GM18909 (cell line): Measurements from ENCODE around the gene MIF.

ENCODE experiments used
- ATAC-seq: cut with Tn5 transposase; IDR thresholded peaks from one replicate; pipeline ENCODE4 v1.9.1; 2021; ENCODE audit warnings: mild to moderate bottlenecking; ENCODE audit not compliant: unreplicated experiment, poor library complexity

Gene MIF

GRCh38 chr22:23874871-23875270 is 19.3 kb upstream of the MIF start:
- no peak for ATAC-seq

DNA sequence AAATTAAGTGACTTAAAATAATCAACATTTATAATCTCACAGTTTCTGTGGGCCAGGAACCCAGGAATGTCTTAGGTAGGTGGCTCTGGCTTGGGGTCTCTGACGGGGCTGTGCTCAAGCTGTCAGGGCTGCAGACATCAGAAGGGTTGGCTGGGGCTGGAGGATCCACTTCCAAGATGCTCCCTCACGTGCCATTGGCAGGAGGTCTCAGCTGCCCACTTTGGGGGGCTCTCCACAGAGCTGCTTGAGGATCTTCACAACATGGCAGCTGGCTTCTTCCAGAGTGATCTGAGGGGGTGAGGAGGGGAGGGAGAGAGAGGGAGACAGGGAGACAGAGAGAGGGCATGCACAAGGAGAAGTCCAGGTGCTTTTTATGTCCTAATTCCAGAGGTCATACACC is 18.4 kb upstream of the MIF start:
- ATAC-seq, result no peak

DNA sequence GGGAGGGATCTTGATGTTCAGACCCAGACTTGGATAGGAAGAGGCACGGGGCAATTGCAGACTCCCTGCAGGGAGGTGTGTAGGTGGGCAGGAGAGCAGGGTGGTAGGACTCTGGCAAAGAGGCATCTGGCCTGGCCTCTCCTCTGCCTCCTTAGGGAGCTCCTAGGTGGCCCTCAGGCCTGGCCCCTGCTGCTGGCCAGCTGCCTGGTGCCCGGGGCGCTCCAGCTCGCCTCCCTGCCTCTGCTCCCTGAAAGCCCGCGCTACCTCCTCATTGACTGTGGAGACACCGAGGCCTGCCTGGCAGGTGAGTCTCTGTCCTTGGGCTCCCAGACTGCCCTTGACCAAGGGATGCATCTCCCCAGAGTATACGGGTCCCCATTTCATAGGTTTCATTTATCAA is 16.6 kb upstream of the MIF start:
- ATAC-seq, result no peak

GRCh38 chr22:23878219-23878618 is 16.0 kb upstream of the MIF start:
- ATAC-seq, result no peak

DNA sequence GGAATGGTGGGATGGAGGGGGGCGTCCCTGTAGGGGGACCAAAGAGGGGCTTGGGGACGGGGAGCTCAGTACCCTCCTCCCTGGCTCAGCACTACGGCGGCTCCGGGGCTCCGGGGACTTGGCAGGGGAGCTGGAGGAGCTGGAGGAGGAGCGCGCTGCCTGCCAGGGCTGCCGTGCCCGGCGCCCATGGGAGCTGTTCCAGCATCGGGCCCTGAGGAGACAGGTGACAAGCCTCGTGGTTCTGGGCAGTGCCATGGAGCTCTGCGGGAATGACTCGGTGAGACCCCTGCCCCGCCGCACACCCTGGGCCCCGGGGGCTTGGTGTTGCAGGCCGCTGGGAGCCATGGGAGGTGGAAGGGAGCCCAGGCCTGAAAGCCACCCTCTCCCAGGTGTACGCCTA is 11.8 kb upstream of the MIF start:
- ATAC-seq, result no peak

DNA sequence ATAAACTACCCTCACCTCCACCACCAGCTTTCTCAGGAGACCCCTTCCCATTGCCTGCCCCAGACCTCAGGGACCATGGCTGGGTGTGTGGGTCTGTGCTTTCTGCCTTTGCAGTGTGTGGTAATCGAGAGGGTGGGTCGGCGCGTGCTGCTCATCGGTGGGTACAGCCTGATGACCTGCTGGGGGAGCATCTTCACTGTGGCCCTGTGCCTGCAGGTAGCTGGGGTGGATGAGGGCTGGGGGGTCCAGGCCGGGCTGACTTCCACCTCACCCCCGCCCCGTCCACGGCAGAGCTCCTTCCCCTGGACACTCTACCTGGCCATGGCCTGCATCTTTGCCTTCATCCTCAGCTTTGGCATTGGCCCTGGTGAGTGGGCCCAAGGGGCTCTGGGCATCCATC is 10.5 kb upstream of the MIF start:
- ATAC-seq, result no peak

DNA sequence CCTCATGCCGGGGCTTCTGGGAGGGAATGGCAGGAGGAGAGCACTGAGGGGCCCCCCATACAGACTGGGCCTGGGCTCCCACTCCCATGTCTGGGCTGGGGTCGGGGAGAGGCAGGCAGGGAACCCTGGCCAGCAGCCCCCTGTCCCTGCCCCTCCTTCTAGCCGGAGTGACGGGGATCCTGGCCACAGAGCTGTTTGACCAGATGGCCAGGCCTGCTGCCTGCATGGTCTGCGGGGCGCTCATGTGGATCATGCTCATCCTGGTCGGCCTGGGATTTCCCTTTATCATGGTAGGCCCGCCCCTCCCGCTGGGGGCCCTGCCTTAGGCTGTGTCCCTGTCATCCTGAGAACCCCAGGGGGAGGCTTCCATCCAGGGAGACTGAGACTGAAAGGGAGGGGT is 10.0 kb upstream of the MIF start:
- no peak for ATAC-seq

DNA sequence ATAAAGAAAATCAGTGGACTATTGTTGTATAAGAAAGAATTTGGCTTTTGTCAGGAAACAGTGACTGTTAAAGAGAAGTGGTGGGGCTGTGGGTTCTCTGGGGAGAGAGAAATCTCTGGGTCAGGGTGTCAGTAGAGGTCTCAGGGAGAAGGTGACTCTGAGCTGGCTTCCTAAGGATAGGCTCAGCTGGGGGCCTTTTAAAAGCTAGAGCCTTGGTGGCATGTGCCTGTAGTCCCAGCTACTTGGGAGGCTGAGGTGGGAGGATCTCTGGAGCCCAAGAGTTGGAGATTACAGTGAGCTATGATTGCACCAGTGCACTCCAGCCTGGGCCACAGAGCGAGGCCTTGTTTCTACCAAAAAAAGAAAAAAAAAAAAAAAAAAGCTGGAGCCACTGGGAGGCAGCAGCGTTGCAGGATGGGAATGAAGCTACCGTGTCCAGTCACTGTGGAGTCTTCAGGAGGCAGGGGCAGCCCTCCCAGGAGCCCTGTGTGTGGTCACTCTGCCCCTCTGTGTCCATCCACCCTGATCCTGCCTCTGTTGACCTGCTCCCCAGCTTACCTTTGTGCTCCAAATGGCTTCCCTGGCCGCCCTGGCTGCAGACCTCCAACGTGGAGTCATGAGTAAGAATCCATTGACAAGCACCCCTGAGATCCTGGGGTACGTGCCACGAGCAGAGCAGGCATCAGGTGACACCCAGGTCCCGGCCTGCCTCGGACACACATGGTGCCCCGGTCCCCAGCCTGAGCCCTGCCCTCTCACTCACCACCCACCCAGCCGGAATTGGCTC is 5.4 kb upstream of the MIF start:
- ATAC-seq, result no peak

DNA sequence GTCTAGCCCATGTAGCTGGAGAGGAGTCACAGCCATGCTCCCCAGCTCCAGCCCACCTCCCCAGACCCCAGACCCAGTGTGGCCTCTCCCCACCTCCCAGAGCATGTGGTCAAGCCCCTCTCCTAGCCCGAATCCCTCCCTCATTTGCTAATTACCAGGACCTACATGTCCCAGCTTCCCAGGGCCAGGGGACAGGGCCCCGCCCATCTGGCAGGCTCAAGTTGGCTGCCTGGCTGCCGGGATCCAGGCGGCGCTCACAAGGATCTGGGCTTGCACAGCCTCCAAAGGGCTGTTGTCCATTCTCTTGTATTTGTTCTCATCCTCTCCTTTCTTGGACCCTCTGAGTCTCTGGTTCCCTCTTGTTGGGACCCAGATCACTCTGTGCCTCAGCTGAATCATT is 4.6 kb upstream of the MIF start:
- ATAC-seq, result no peak

GRCh38 chr22:23891726-23892125 is 2.5 kb upstream of the MIF start:
- no peak for ATAC-seq

DNA sequence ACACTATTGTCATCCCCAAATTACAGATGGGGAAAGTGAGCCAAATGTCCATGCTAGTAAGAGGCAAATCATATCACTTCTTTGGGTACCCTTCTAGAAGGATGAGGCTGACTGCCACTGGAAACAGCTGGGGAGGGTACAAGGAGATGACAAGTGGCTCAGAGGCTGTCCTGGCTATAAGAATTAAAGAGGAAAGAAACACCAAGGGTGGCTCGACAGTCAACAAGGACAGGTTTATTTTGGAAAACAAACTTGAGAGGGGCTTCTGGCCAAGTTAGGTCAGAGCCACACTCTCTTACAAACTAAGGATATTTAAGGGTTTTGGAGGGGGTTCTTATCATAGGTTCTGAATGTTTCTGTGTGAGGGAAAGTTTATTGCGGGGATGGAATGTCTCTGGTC is 2.1 kb upstream of the MIF start:
- no peak for ATAC-seq

- no peak for ATAC-seq
Measured at GRCh38 chr22:23892706-23893105, 1.5 kb upstream of the MIF start.

- ATAC-seq, result no peak
Measured at GRCh38 chr22:23893121-23893944, 850 bp upstream of the MIF start.

GRCh38 chr22:23894710-23895598 is 771 bp downstream of the MIF start:
- ATAC-seq, result peak; percentile 25

DNA sequence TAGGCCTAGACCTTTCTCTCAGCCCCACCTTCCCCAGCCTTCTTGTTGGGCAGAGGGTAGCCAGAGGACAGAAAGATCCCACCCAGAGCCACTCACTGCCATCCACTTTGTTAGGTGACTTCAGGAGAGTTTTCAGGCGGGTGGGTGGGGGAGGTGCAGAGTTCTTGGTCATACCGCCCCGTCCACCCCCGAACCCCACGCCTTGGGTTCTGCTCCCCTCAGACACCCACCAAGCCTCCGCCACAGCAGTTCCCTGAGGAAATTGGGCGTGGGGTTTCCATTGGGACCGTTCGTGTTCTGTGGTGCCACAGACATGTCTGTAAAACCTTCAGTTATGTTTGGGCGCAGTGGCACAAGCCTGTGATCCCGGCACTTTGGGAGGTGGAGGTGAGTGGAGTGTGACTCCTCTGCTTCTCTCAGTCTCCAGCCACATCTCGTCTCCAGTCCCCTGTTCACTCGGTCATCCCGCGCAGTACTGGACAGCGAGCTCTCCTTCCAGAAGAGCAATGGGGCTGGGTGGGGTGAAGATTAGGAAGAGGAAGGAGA is 1.5 kb downstream of the MIF start:
- no peak for ATAC-seq

DNA sequence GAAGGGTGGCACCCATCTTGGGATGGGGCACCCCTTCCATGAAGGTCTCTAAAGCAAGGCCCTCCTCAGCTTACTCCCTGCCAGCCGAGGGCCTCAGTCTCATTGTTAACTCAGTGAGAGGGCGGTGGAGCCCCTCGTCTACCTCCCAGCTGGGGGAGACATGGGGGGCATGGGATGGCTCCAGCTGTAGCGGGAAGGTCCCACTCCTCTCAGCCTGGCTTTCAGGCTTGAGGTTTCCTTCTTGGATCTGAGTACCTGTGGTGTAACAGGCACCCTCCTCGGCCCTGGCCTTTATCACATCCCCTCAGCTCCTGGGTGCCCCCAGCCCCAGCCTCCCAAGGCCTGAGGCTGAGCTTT is 2.0 kb downstream of the MIF start:
- ATAC-seq, result no peak

DNA sequence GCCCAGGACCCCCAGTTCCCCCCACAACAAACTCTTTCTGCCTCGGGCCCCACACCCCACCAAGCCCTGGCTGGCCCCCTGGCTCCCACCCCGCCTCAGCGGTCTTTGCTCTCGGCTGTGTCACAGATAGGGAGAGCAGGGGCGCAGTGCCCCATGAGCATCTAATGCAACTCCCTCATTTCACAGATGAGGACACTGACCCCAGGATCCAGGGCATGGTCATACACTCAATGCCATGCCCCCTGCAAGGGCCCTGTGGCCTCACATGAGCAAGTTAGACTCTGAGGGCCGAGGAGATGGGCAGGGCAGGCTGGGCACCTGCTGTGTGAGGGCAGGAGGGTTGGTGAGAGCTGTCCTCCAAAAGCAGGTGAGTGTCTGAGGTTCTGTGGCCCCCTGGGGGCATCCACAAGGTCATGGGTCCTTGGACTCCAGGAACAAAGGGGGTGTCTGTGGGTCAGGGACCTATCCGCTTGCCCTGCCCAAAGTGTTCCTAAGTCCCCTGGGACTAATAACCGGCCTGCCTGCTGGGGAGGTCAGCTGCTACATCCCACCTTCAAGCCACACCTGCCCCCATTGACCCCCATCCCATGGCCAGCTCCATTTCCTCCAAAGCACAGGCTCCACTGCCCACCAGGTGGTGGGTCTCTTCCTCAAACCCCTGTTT is 2.5 kb downstream of the MIF start:
- ATAC-seq, result no peak

- ATAC-seq, result no peak
Measured at GRCh38 chr22:23897320-23897719, 3.1 kb downstream of the MIF start.

DNA sequence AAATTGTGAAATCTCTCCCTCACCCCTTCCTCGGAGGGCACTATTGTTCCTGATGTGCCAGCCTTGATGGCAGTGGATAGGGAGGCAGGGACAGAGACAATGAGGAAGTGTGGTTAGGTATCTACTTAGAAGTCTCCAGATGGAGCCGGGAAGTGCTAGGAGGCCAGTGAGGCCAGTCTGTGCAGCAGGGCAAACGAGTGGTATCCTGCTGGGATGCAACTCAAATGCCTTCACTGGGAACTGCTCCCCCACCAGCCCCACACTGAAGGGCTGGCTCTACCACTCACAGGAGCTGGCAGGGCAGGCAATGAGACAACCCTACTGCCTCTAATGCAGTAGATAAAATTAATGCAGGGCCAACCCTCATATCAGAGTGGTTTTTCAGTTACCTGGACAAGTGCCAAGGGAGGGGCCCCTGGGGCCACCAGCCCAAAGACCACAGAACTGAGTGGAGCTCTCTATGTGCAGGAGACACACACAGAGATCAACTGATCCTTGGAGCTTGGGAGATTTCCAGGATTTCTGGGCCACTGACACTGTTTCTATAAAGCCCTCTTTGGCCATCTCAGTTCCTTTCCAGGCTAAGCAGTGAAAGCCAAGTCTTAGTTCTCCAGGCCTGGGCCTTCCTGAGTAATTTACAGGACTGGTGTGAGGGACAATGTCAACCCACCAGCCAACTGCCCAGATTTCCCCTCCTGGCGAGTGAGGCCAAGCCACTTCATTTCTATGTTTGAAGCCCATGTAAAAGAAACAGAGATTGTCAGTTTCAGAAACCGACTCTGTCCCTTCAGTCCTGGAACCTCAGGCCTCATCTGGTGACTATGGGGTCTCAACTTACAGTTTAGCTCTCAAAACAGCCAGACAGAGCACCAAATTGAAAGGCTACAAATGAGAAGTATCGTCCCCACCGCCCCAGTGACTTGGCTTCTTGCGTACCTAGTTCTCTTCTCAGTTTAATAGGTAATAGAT is 4.1 kb downstream of the MIF start:
- no peak for ATAC-seq
